ENCODE data around the gene DHRSX. TPM values are rescaled to one million over a fixed set of nuclear protein-coding genes. Genes with fewer than 3 reads are reported as not detected.
A peak's percentile ranks its signal among the peaks of the same experiment; 100 is the strongest.

The DHRSX gene
- total RNA-seq, 1 experiment from 2014 or later = 21.5 TPM

- no peaks in the 10 kb centered on the region for H3K27me3 Mint-ChIP-seq (ENCODE audit: unreplicated experiment)
- no peaks in the 10 kb centered on the region for H3K4me1 Mint-ChIP-seq (ENCODE audit: low read depth, unreplicated experiment)
- no peak overlapping the region for H3K27ac Mint-ChIP-seq (ENCODE audit: unreplicated experiment)
- H3K36me3 Mint-ChIP-seq (ENCODE audit: insufficient read depth, unreplicated experiment) = peaks cover 14% of the 10 kb centered on the region
- H3K9me3 Mint-ChIP-seq (ENCODE audit: low read depth, unreplicated experiment) = no peaks in the 10 kb centered on the region
- CTCF ChIA-PET = no interaction called here
- no peak for TF ChIP-seq CTCF (IDR thresholded peaks at IDR 0.05; ENCODE audit: unreplicated experiment)
- BruUV-seq (replicated peaks) = no TSS peak
- H3K4me3 Mint-ChIP-seq (ENCODE audit: low read depth, unreplicated experiment) = no peak overlapping the region
- intact Hi-C loops (cut with micrococcal nuclease; ENCODE audit: unreplicated experiment) = no loop called here
- no peak for DNase-seq
These were observed 2.1 kb upstream of the DHRSX start for GRCh38 chrX:2502668-2503519.

- DNase-seq = no peak
- TF ChIP-seq CTCF (IDR thresholded peaks at IDR 0.05; ENCODE audit: unreplicated experiment) = no peak
- Mint-ChIP-seq H3K4me3 (ENCODE audit: low read depth, unreplicated experiment) (peak overlapping the region; percentile 47), H3K27ac (ENCODE audit: unreplicated experiment) (no peak overlapping the region), H3K27me3 (ENCODE audit: unreplicated experiment) (no peaks in the 10 kb centered on the region), H3K4me1 (ENCODE audit: low read depth, unreplicated experiment) (no peaks in the 10 kb centered on the region), H3K36me3 (ENCODE audit: insufficient read depth, unreplicated experiment) (peaks cover 14% of the 10 kb centered on the region), H3K9me3 (ENCODE audit: low read depth, unreplicated experiment) (no peaks in the 10 kb centered on the region)
- CTCF ChIA-PET = no interaction called here
- intact Hi-C loops (cut with micrococcal nuclease; ENCODE audit: unreplicated experiment) = no loop called here
- no TSS peak for BruUV-seq (replicated peaks)
These were observed 1.4 kb upstream of the DHRSX start for GRCh38 chrX:2502120-2502667.

- Mint-ChIP-seq H3K36me3 (ENCODE audit: insufficient read depth, unreplicated experiment) (peaks cover 14% of the 10 kb centered on the region), H3K27ac (ENCODE audit: unreplicated experiment) (peak overlapping the region; percentile 30), H3K9me3 (ENCODE audit: low read depth, unreplicated experiment) (no peaks in the 10 kb centered on the region), H3K4me1 (ENCODE audit: low read depth, unreplicated experiment) (no peaks in the 10 kb centered on the region), H3K4me3 (ENCODE audit: low read depth, unreplicated experiment) (peak overlapping the region; percentile 47), H3K27me3 (ENCODE audit: unreplicated experiment) (no peaks in the 10 kb centered on the region)
- BruUV-seq (replicated peaks) = no TSS peak
- no peak for DNase-seq
- intact Hi-C loops (cut with micrococcal nuclease; ENCODE audit: unreplicated experiment) = no loop called here
- CTCF ChIA-PET = no interaction called here
- no peak for TF ChIP-seq CTCF (IDR thresholded peaks at IDR 0.05; ENCODE audit: unreplicated experiment)
These were observed 855 bp upstream of the DHRSX start for GRCh38 chrX:2501559-2502102.

GRCh38 chrX:2500091-2500802 is 529 bp downstream of the DHRSX start:
- H3K9me3 Mint-ChIP-seq (ENCODE audit: low read depth, unreplicated experiment) = no peaks in the 10 kb centered on the region
- peaks cover 14% of the 10 kb centered on the region for H3K36me3 Mint-ChIP-seq (ENCODE audit: insufficient read depth, unreplicated experiment)
- peak; percentile 29 for DNase-seq
- CTCF ChIA-PET = no interaction called here
- no peak overlapping the region for H3K27ac Mint-ChIP-seq (ENCODE audit: unreplicated experiment)
- TF ChIP-seq CTCF (IDR thresholded peaks at IDR 0.05; ENCODE audit: unreplicated experiment) = no peak
- BruUV-seq (replicated peaks) = no TSS peak
- intact Hi-C loops (cut with micrococcal nuclease; ENCODE audit: unreplicated experiment) = no loop called here
- peak overlapping the region; percentile 57 for H3K4me3 Mint-ChIP-seq (ENCODE audit: low read depth, unreplicated experiment)
- H3K4me1 Mint-ChIP-seq (ENCODE audit: low read depth, unreplicated experiment) = no peaks in the 10 kb centered on the region
- no peaks in the 10 kb centered on the region for H3K27me3 Mint-ChIP-seq (ENCODE audit: unreplicated experiment)
